COLO829 (cell line): ENCODE results near the gene C5orf52.
"Not testable (repeated sequence)": the region's sequence is repeated elsewhere in the genome, so short reads cannot be mapped to it uniquely, and the experiment has no call there.

Source experiments
- DNase-seq: peaks from one replicate; pipeline ENCODE4 v3.0.0; 2012; ENCODE audit warnings: low spot score

Gene C5orf52

DNA sequence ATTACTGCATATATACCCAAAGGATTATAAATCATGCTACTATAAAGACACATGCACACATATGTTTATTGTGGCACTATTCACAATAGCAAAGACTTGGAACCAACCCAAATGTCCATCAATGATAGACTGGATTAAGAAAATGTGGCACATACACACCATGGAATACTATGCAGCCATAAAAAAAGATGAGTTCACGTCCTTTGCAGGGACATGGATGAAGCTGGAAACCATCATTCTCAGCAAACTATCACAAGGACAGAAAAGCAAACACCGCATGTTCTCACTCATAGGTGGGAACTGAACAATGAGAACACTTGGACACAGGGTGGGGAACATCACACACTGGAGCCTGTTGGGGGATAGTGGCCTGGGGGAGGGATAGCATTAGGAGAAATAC lies 55.3 kb downstream of the C5orf52 start:
- DNase-seq, result not testable (repeated sequence)

DNA sequence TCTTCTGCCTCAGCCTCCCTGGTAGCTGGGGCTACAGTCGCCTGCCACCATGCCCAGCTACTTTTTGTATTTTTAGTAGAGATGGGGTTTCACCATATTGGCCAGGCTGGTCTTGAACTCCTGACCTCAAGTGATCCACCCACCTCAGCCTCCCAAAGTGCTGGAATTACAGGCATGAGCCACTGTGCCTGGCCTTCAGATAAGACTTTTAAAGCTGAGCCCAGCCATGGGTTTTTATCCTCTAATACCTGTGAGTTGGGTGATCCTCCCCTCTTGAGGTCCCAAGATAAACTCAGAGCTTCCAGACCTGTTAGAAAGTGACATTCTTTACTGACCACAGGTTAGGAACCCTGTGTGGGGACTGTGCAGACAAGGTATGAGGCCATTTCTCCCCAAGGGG lies 56.5 kb downstream of the C5orf52 start:
- not testable (repeated sequence) for DNase-seq
